AG04449 (cell line): ENCODE data around the gene CBX6.
"Not testable (repeated sequence)": the region's sequence is repeated elsewhere in the genome, so short reads cannot be mapped to it uniquely, and the experiment has no call there.

ENCODE experiments used
- CTCF ChIA-PET: fragments of 350-600 bp; formaldehyde crosslinking; extraction: SDS; loops from one replicate; lab custom pipeline; 2021; ENCODE audit warnings: antibody characterized with exemption; lab: Yijun Ruan, JAX
- POLR2A ChIA-PET: fragments of 400-600, 350-600 bp; formaldehyde crosslinking; extraction: SDS; loops from one replicate; lab custom pipeline; 2020; ENCODE audit warnings: antibody characterized with exemption, inconsistent platforms; lab: Yijun Ruan, JAX
- DNase-seq: peaks from one replicate; pipeline ENCODE4 v3.0.0-alpha.2; 2010; ENCODE audit warnings: low read depth, low spot score
- H3K4me3 ChIP-seq: 2 replicates; pipeline ENCODE4 v1.5.1; 2011; ENCODE audit warnings: low read depth, mild to moderate bottlenecking, control low read depth, low read length
- CTCF ChIP-seq: IDR thresholded peaks from one replicate; pipeline ENCODE4 v1.5.1; 2011; ENCODE audit warnings: mild to moderate bottlenecking, moderate library complexity, low read length, control low read depth, inconsistent platforms; ENCODE audit not compliant: insufficient read depth; ENCODE audit errors: missing control alignments

Gene CBX6

GRCh38 chr22:38861170-38861876 is 10.7 kb downstream of the CBX6 start:
- no peak for DNase-seq
- no peak overlapping the region for H3K4me3 ChIP-seq
- peak; percentile 24 for TF ChIP-seq CTCF
- ChIA-PET POLR2A (interaction anchor here (0.8 to 1.3 kb wide), 3 partner anchors 8 to 11 kb away, joined by 3 to 5 read pairs (median 4); partner anchors contain the start of gene CBX6), CTCF (interaction anchor here (1.0 to 16.6 kb wide), 5 partner anchors 8 to 142 kb away, joined by 3 to 216 read pairs (median 16); partner anchors contain the start of gene CBX6)

- TF ChIP-seq CTCF: no peak
- POLR2A ChIA-PET: interaction anchor here (0.8 to 1.0 kb wide), 2 partner anchors 7 to 9 kb away, joined by 4 to 5 read pairs; no protein-coding TSS in a partner anchor
- no peak overlapping the region for H3K4me3 ChIP-seq
- CTCF ChIA-PET: interaction anchor here (1.0 to 16.6 kb wide), 4 partner anchors 8 to 142 kb away, joined by 5 to 216 read pairs (median 79); partner anchors contain the start of gene CBX6
- DNase-seq: no peak
These were observed 11.5 kb downstream of the CBX6 start for GRCh38 chr22:38860283-38861169.

DNA sequence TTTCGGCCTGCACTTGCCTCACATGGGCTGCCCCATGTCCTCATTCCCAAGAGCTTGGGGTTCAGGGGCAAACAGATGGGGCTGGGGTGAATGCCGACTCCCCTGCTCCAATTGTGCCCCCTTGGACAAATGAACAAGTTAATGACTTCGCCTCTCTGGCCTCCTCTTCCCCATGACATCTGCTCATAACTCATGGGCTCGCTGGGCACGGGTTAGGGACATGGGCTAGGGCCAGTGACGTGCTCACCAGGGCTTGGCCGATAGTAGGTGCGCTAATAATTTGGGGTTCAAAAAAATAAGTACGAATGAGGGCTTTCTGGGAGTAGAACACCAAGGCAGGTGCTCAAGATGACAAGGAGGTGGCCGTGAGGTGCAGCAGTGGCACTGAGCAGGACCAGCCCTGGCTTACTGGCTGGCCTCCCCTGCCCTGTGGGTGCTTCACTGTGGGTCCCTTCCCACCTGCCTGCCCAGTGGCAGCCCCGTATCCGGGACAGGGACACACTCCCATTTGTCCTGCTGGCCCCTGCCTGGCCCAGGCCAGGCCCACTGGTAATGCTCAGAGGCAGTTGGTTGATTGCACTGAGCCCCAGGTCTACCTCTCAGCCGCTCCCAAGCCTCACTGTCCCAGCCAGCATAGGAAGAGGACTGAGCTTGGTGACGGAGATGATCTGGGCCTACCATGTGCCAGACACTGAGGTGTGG is 12.3 kb downstream of the CBX6 start:
- ChIA-PET POLR2A (interaction anchor here (1.2 kb wide), 1 partner anchor 9 kb away, joined by 3 read pairs; no protein-coding TSS in a partner anchor), CTCF (interaction anchor here (1.0 to 16.6 kb wide), 5 partner anchors 7 to 144 kb away, joined by 3 to 216 read pairs (median 16); partner anchors contain the start of gene CBX6)
- no peak overlapping the region for H3K4me3 ChIP-seq
- DNase-seq: no peak
- no peak for TF ChIP-seq CTCF

DNA sequence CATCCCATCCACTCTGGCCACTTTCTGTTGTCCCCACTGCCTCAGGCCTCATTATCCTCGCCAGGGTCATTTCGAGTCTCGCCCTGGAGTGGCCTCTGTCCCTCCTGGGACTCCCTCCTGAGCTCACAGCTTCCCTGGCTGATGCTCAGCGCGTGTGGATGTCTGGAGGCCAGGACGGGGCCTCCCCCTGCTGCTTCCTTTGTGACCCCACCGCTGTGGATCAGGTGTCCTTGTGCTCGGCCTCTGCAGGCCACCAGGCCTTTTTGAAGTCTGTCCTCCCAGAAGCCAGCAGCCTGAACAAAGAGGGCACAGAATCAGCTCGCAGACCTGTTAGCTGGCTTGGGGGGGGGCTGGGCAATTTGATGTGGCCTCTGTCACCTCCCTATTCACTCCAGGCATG is 13.5 kb downstream of the CBX6 start:
- no peak for TF ChIP-seq CTCF
- no peak overlapping the region for H3K4me3 ChIP-seq
- DNase-seq: no peak
- ChIA-PET POLR2A (interaction anchor here (1.2 kb wide), 1 partner anchor 8 kb away, joined by 3 read pairs; no protein-coding TSS in a partner anchor), CTCF (interaction anchor here (1.0 to 16.6 kb wide), 5 partner anchors 11 to 145 kb away, joined by 3 to 216 read pairs (median 5); partner anchors contain the start of gene CBX6)

DNA sequence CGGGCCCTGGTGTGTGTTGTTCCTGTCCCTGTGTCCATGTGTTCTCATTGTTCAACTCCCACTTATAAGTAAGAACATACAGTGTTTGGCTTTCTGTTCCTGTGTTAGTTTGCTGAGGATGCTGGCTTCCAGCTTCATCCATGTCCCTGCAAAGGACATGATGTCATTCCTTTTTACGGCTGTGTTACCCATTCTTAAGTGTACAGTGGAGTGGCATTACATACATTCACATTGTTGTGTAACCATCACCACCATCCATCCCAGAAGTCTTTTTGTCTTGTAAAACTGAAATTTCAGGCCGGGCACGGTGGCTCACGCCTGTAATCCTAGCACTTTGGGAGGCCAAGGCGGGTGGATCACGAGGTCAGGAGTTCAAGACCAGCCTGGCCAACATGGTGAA is 17.5 kb downstream of the CBX6 start:
- H3K4me3 ChIP-seq, POLR2A ChIA-PET, DNase-seq: not testable (repeated sequence)
- CTCF ChIA-PET: interaction anchor here (2.0 to 16.6 kb wide), 4 partner anchors 7 to 86 kb away, joined by 7 to 216 read pairs (median 79); partner anchors contain the start of genes CBX6 and NPTXR

DNA sequence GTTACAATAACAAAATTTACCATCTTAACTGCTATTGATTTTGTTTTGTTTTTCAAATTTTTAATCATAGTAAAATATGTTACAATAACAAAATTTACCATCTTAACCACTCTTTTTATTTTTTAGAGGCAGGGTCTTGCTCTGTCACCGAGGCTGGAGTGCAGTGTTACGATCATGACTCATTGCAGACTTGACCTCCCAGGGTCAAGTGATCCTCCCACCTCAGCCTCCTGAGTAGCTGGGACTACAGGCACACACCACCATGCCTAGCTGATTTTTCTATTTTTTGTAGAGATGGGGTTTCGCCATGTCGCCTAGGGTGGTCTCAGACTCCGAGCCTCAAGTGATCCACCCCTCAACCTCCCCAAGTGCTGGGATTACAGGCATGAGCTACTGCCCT is 18.1 kb downstream of the CBX6 start:
- H3K4me3 ChIP-seq, POLR2A ChIA-PET, DNase-seq: not testable (repeated sequence)
- CTCF ChIA-PET: interaction anchor here (0.7 to 16.6 kb wide), 6 partner anchors 7 to 85 kb away, joined by 3 to 216 read pairs (median 12); partner anchors contain the start of genes CBX6 and NPTXR
